ENCODE results near the gene ASCL4.

- TF ChIP-seq CTCF (IDR thresholded peaks at IDR 0.05; ENCODE audit: low read length) (no peak), EZH2 (optimal IDR thresholded peaks at IDR 0.05; ENCODE audit: low read depth, low read length) (no peak)
Observed at GRCh38 chr12:107749083-107749482, 25.4 kb upstream of the ASCL4 start.
